A549 (cell line): ENCODE results near the gene MEF2D.

Experiments used
- CTCF ChIP-seq: fragments of >200 bp; sonication (Bioruptor Twin); formaldehyde crosslinking; IDR thresholded peaks from 3 replicates; pipeline ENCODE4 v1.5.1; 2016
- MAX ChIP-seq: IDR thresholded peaks from 2 replicates; pipeline ENCODE4 v1.6.1; 2012
- POLR2A ChIP-seq: IDR thresholded peaks from 2 replicates; pipeline ENCODE4 v1.6.1; 2012; ENCODE audit warnings: mild to moderate bottlenecking, low read length
- RAD21 ChIP-seq, 2 experiments: fragments of >200 bp in 1 of 2; sonication (Bioruptor Twin) in 1 of 2; formaldehyde crosslinking in 1 of 2; IDR thresholded peaks in 1 of 2; conservative IDR thresholded peaks in 1 of 2; 2 replicates in 1 of 2; 3 replicates in 1 of 2; pipeline ENCODE4 v1.6.1; 2012 to 2018; ENCODE audit warnings: inconsistent platforms in 1 of 2

- TF ChIP-seq RAD21 (conservative IDR thresholded peaks at IDR 0.05 in 1 of 2, IDR thresholded peaks at IDR 0.05 in 1 of 2): no peak
- no peak for TF ChIP-seq CTCF
- no peak for TF ChIP-seq MAX
- TF ChIP-seq POLR2A: no peak
These were observed 47.7 kb downstream of the MEF2D start for GRCh38 chr1:156452907-156453306.
